ENCODE data around the gene SLC35A2.

Gene SLC35A2

DNA sequence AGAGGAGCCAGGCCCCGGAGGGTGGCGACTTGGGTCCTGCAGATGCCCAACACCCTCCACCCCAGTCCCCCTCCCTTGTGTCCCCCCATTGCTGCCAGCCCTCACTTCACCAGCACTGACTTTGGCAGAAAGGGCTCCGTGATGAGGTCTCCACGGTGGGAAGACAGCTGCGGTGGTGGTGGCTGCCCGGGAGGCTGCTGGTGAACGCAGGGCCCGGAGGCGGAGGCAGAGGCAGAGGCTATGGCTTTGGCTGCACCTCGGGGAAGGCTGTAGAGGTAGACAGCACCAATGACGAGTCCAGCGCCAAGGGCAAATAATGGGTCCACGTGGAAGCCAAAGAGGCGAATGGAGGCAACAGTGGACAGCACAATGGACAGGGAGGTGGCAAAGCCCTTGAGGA lies 6.8 kb downstream of the SLC35A2 start:
- no peak for TF ChIP-seq POLR2AphosphoS5 (IDR thresholded peaks at IDR 0.05; ENCODE audit: low read depth, low read length)
- TF ChIP-seq TAF1 (IDR thresholded peaks at IDR 0.05; ENCODE audit: low read depth, low read length): no peak
- TF ChIP-seq POU2F2 (IDR thresholded peaks at IDR 0.05; ENCODE audit: low read depth, low read length): no peak
- TF ChIP-seq PAX5 (IDR thresholded peaks at IDR 0.05; ENCODE audit: insufficient read depth, low read length, severe bottlenecking): no peak
- TF ChIP-seq POLR2A (IDR thresholded peaks at IDR 0.05; ENCODE audit: low read depth, low read length): no peak
- no peak for TF ChIP-seq SPI1 (IDR thresholded peaks at IDR 0.05; ENCODE audit: low read depth, low read length)
- FAIRE-seq (no peak), DNase-seq (ENCODE audit: insufficient read length, low spot score) (no peak)

DNA sequence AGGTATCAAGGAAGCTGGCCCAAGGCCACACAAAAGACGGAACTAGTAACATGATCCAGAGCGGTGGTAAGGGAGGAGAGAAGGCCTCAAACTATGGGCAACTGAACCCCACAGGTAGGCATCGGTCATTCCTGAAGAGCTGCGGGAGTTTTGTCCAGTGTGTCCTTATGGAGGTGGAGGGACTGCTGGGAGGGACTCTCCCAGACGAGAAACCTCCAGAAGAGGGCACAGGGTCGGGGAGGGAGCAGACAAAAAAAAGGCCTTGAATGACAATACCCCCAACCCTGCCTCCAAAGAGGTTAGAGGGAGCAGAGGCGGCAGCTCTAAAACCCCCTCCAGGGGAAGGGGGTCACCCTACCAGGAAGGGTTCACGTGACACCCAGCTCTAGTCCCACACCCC lies 7.3 kb downstream of the SLC35A2 start:
- DNase-seq (ENCODE audit: insufficient read length, low spot score): no peak
- TF ChIP-seq TAF1 (IDR thresholded peaks at IDR 0.05; ENCODE audit: low read depth, low read length) (no peak), POLR2A (IDR thresholded peaks at IDR 0.05; ENCODE audit: low read depth, low read length) (no peak), POLR2AphosphoS5 (IDR thresholded peaks at IDR 0.05; ENCODE audit: low read depth, low read length) (no peak), POU2F2 (IDR thresholded peaks at IDR 0.05; ENCODE audit: low read depth, low read length) (no peak), SPI1 (IDR thresholded peaks at IDR 0.05; ENCODE audit: low read depth, low read length) (no peak), PAX5 (IDR thresholded peaks at IDR 0.05; ENCODE audit: insufficient read depth, low read length, severe bottlenecking) (no peak)
- FAIRE-seq: no peak

GRCh38 chrX:48903290-48903689 lies 8.2 kb downstream of the SLC35A2 start:
- TF ChIP-seq POLR2AphosphoS5 (IDR thresholded peaks at IDR 0.05; ENCODE audit: low read depth, low read length) (no peak), POLR2A (IDR thresholded peaks at IDR 0.05; ENCODE audit: low read depth, low read length) (no peak; the same call in 1 of the 2 replicates), TAF1 (IDR thresholded peaks at IDR 0.05; ENCODE audit: low read depth, low read length) (no peak)
- no peak for DNase-seq (ENCODE audit: insufficient read length, low spot score)
- no peak for FAIRE-seq

- no peak for DNase-seq (ENCODE audit: insufficient read length, low spot score)
- TF ChIP-seq POU2F2 (IDR thresholded peaks at IDR 0.05; ENCODE audit: low read depth, low read length) (no peak), TAF1 (IDR thresholded peaks at IDR 0.05; ENCODE audit: low read depth, low read length) (no peak), SPI1 (IDR thresholded peaks at IDR 0.05; ENCODE audit: low read depth, low read length) (no peak), POLR2A (IDR thresholded peaks at IDR 0.05; ENCODE audit: low read depth, low read length) (no peak), POLR2AphosphoS5 (IDR thresholded peaks at IDR 0.05; ENCODE audit: low read depth, low read length) (no peak), PAX5 (IDR thresholded peaks at IDR 0.05; ENCODE audit: insufficient read depth, low read length, severe bottlenecking) (no peak)
- no peak for FAIRE-seq
Measured at GRCh38 chrX:48902776-48903175, 8.7 kb downstream of the SLC35A2 start.

GRCh38 chrX:48902135-48902534 lies 9.3 kb downstream of the SLC35A2 start:
- FAIRE-seq (no peak), DNase-seq (ENCODE audit: insufficient read length, low spot score) (no peak)
- TF ChIP-seq POLR2A (IDR thresholded peaks at IDR 0.05; ENCODE audit: low read depth, low read length) (0 out of 2 replicates have a peak, but pooled peaks have one; percentile 29), POLR2AphosphoS5 (IDR thresholded peaks at IDR 0.05; ENCODE audit: low read depth, low read length) (no peak)

- DNase-seq (ENCODE audit: insufficient read length, low spot score) (no peak), FAIRE-seq (no peak)
- no peak for TF ChIP-seq SPI1 (IDR thresholded peaks at IDR 0.05; ENCODE audit: low read depth, low read length)
- TF ChIP-seq POU2F2 (IDR thresholded peaks at IDR 0.05; ENCODE audit: low read depth, low read length): no peak
- no peak for TF ChIP-seq PAX5 (IDR thresholded peaks at IDR 0.05; ENCODE audit: insufficient read depth, low read length, severe bottlenecking)
- no peak for TF ChIP-seq POLR2A (IDR thresholded peaks at IDR 0.05; ENCODE audit: low read depth, low read length)
- TF ChIP-seq POLR2AphosphoS5 (IDR thresholded peaks at IDR 0.05; ENCODE audit: low read depth, low read length): no peak
- no peak for TF ChIP-seq TAF1 (IDR thresholded peaks at IDR 0.05; ENCODE audit: low read depth, low read length)
Measured at GRCh38 chrX:48901069-48901468, 10.4 kb downstream of the SLC35A2 start.

- DNase-seq (ENCODE audit: insufficient read length, low spot score) (no peak), FAIRE-seq (no peak)
- TF ChIP-seq TAF1 (IDR thresholded peaks at IDR 0.05; ENCODE audit: low read depth, low read length) (no peak), SPI1 (IDR thresholded peaks at IDR 0.05; ENCODE audit: low read depth, low read length) (no peak), POLR2A (IDR thresholded peaks at IDR 0.05; ENCODE audit: low read depth, low read length) (no peak), POLR2AphosphoS5 (IDR thresholded peaks at IDR 0.05; ENCODE audit: low read depth, low read length) (no peak)
Measured at GRCh38 chrX:48899078-48899410, 12.4 kb downstream of the SLC35A2 start.

GRCh38 chrX:48897625-48898306 lies 13.7 kb downstream of the SLC35A2 start, which contains the start of the genes PQBP1 and TIMM17B:
Gene PQBP1, plus strand, starts transcription at chrX:48897930. Its CDS starts 580 bp downstream, at chrX:48898510.
Gene TIMM17B, minus strand, starts transcription at chrX:48897768. Its CDS starts 19 bp downstream, at chrX:48897749.
- peak; percentile 66 for DNase-seq (ENCODE audit: insufficient read length, low spot score)
- 0 out of 2 replicates have a peak, but pooled peaks have one; percentile 33 for TF ChIP-seq TAF1 (IDR thresholded peaks at IDR 0.05; ENCODE audit: low read depth, low read length)
- peak; percentile 55 for TF ChIP-seq SPI1 (IDR thresholded peaks at IDR 0.05; ENCODE audit: low read depth, low read length)
- TF ChIP-seq POLR2A (IDR thresholded peaks at IDR 0.05; ENCODE audit: low read depth, low read length): peak; percentile 90
- peak; percentile 64; the same call in 1 of the 2 replicates for TF ChIP-seq POLR2AphosphoS5 (IDR thresholded peaks at IDR 0.05; ENCODE audit: low read depth, low read length)
- no peak for TF ChIP-seq PAX5 (IDR thresholded peaks at IDR 0.05; ENCODE audit: insufficient read depth, low read length, severe bottlenecking)
- no peak for TF ChIP-seq POU2F2 (IDR thresholded peaks at IDR 0.05; ENCODE audit: low read depth, low read length)
- peak; percentile 100 for FAIRE-seq

DNA sequence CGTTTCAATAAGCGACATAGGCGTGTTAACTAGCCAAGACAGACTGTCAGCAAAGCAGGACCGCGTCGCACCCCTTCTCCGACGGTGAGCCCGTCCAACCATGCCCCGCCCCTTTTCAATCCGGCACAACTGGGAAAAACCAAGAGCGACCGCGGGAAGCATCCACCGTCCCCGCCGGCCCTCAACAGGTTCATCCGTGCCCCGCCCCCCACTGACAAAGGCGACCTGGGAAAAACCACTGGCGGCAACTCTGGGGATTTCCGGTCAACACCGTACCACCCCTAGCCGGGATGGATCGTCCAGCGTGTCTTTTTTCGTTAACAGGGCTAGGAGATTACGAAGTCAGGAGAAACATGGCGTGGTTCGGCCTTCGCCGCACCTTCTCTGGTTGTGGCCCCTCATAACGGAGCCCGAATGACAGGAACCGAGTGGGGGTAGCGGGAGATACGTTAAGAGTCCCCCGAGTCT lies 14.3 kb downstream of the SLC35A2 start:
- no peak for TF ChIP-seq PAX5 (IDR thresholded peaks at IDR 0.05; ENCODE audit: insufficient read depth, low read length, severe bottlenecking)
- TF ChIP-seq TAF1 (IDR thresholded peaks at IDR 0.05; ENCODE audit: low read depth, low read length): 0 out of 2 replicates have a peak, but pooled peaks have one; percentile 8
- no peak for DNase-seq (ENCODE audit: insufficient read length, low spot score)
- FAIRE-seq: peak; percentile 98

GRCh38 chrX:48896611-48897011 lies 14.8 kb downstream of the SLC35A2 start:
- TF ChIP-seq PAX5 (IDR thresholded peaks at IDR 0.05; ENCODE audit: insufficient read depth, low read length, severe bottlenecking) (no peak), TAF1 (IDR thresholded peaks at IDR 0.05; ENCODE audit: low read depth, low read length) (no peak), POLR2A (IDR thresholded peaks at IDR 0.05; ENCODE audit: low read depth, low read length) (no peak), POU2F2 (IDR thresholded peaks at IDR 0.05; ENCODE audit: low read depth, low read length) (no peak), SPI1 (IDR thresholded peaks at IDR 0.05; ENCODE audit: low read depth, low read length) (no peak), POLR2AphosphoS5 (IDR thresholded peaks at IDR 0.05; ENCODE audit: low read depth, low read length) (no peak)
- DNase-seq (ENCODE audit: insufficient read length, low spot score): no peak
- FAIRE-seq: no peak

Measured in GM12891 (cell line).